ENCODE measurements around the gene GPSM1. TPM values are rescaled to one million over a fixed set of nuclear protein-coding genes. Genes with fewer than 3 reads are reported as not detected.
A peak's percentile ranks its signal among the peaks of the same experiment; 100 is the strongest.

The GPSM1 gene
- total and polyA plus RNA-seq, 7 donors, result 2.3 to 16.1 (median 5.0) TPM

DNA sequence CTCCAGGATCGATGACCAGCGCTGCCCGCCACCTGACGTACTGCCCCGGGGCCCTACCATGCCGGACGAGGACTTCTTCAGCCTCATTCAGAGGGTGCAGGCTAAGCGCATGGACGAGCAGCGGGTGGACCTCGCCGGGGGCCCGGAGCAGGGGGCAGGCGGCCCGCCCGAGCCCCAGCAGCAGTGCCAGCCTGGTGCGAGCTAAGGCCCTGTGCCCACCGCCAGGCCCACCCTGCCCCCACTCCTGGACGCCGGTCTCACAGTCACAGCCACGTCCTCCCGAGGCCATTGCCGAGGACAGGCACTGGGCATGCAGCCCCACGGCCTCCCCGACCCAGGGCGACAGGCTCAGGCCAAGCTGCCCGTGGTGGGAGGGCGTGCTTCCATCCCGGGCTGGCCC is 30.7 kb downstream of the GPSM1 start:
- H3K36me3 ChIP-seq, result peaks cover 0 to 31% (median 6%) of the 10 kb centered on the region in 4 donors
- no peak for DNase-seq
- WGBS, 2 donors, result 92% methylated on average over 29 of the region's 29 CpGs

DNA sequence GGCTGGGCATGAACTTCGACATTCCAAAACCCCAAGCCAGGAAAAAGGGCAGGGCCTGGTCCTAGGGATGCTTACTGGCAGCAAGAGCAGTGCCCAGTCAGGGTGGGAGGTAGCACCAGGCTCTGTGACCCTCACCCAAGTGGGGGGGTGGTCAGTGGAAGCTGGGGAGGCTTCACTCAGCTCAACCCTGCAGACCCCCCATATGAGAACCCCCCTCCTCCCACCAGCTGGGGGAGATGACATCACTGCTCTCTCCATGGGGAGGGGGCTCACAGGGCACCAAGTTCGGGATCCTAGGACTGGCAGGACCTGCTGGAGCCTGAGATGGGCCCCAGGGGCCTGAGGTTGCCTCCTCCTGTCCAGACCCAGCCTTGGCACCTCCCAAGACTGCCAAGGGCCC is 31.5 kb downstream of the GPSM1 start:
- Histone ChIP-seq H3K27me3 (peaks cover 0 to 1% (median 0%) of the 10 kb centered on the region in 3 donors), H3K36me3 (peaks cover 0 to 31% (median 6%) of the 10 kb centered on the region in 4 donors), H3K4me3 (no peak overlapping the region), H3K27ac (no peak overlapping the region), H3K4me1 (peaks cover 0 to 46% (median 38%) of the 10 kb centered on the region in 4 donors), H3K9me3 (no peaks in the 10 kb centered on the region)
- 76 to 80% methylated on average over 2 of the region's 2 CpGs for WGBS, 2 donors
- DNase-seq, result no peak
- intact Hi-C loops (cut with DNase I), result no loop called here
- TF ChIP-seq POLR2AphosphoS5 (IDR thresholded peaks at IDR 0.05) (no peak), POLR2A (IDR thresholded peaks at IDR 0.05) (no peak), EP300 (IDR thresholded peaks at IDR 0.05) (no peak)
- TF ChIP-seq, protein P1, sequence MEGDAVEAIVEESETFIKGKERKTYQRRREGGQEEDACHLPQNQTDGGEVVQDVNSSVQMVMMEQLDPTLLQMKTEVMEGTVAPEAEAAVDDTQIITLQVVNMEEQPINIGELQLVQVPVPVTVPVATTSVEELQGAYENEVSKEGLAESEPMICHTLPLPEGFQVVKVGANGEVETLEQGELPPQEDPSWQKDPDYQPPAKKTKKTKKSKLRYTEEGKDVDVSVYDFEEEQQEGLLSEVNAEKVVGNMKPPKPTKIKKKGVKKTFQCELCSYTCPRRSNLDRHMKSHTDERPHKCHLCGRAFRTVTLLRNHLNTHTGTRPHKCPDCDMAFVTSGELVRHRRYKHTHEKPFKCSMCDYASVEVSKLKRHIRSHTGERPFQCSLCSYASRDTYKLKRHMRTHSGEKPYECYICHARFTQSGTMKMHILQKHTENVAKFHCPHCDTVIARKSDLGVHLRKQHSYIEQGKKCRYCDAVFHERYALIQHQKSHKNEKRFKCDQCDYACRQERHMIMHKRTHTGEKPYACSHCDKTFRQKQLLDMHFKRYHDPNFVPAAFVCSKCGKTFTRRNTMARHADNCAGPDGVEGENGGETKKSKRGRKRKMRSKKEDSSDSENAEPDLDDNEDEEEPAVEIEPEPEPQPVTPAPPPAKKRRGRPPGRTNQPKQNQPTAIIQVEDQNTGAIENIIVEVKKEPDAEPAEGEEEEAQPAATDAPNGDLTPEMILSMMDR (IDR thresholded peaks at IDR 0.05), result no peak

More for the DNA sequence above, 30.7 kb downstream of the GPSM1 start:
- Histone ChIP-seq H3K27ac (no peak overlapping the region), H3K27me3 (no peaks in the 10 kb centered on the region), H3K4me3 (no peak overlapping the region), H3K9me3 (no peaks in the 10 kb centered on the region), H3K4me1 (peaks cover 0 to 46% (median 35%) of the 10 kb centered on the region in 4 donors)
- TF ChIP-seq EP300 (IDR thresholded peaks at IDR 0.05), result no peak
- no peak for TF ChIP-seq POLR2AphosphoS5 (IDR thresholded peaks at IDR 0.05)
- TF ChIP-seq, protein P1 (IDR thresholded peaks at IDR 0.05), result no peak
- TF ChIP-seq POLR2A (IDR thresholded peaks at IDR 0.05), result no peak
- intact Hi-C loops (cut with DNase I), result no loop called here

DNA sequence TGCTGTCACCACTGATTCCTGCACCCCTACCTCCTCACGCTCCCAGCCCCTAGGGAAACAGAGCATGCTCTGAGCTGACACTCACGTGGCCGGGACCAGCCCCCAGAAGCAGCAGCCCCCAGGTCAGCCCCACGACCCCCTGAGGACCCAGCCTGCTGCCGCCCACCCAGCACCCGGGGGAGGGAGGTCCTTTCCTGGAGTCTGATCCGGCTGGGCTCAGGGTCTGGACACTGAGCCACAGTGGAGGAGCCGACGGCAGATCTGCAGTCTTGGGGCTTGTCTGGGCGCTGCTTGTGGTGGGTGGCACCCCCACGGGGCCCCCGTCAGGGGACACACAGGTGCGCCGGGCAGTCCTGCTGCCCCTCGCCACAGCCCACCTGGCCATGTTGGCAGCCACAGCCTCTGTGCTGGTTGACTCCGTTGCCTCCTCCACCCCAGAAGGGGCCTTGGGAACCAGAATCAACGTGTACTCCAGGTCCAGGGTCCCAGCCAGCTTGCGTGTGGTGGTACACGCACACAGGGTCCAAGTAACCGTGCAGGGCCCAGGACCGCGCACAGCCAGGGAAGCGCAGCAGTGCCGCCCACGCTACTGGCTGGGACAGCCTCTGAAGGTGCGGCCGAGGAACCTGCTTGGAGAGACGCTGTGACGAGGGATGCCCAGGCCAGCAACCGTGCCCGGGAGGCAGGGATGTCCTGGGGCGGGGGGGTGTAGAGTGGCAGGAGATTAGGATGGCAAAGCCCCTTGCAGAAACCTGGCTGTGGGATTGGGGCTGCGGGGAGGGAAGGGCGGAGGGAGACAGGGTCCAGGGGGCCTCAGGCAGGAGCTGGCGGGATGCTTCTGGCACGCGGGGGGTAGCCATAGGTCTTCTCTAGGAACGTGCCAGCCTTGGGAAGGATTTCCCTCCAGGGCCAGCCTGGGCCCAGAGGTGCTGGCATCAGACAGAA is 32.7 kb downstream of the GPSM1 start:
- no peak for DNase-seq
- TF ChIP-seq, protein P1 (IDR thresholded peaks at IDR 0.05), result no peak
- TF ChIP-seq POLR2A (IDR thresholded peaks at IDR 0.05) (no peak), POLR2AphosphoS5 (IDR thresholded peaks at IDR 0.05) (peak in 1 of 4 donors; percentile 4), EP300 (IDR thresholded peaks at IDR 0.05) (no peak)
- 88 to 91% methylated on average over 38 of the region's 38 CpGs for WGBS, 2 donors
- H3K27me3 ChIP-seq, result peaks cover 0 to 9% (median 6%) of the 10 kb centered on the region in 3 donors
- H3K4me3 ChIP-seq, result no peak overlapping the region
- H3K36me3 ChIP-seq, result peaks cover 0 to 31% (median 6%) of the 10 kb centered on the region in 4 donors
- H3K9me3 ChIP-seq, result no peaks in the 10 kb centered on the region
- peaks cover 0 to 42% (median 34%) of the 10 kb centered on the region in 4 donors for H3K4me1 ChIP-seq
- peak overlapping the region in 3 of 4 donors; percentile 88 to 95 (median 93) for H3K27ac ChIP-seq
- intact Hi-C loops (cut with DNase I), result loop anchor here (5.0 kb wide), 1 partner anchor 33 kb away; the partner anchor contains the start of gene GPSM1

- Histone ChIP-seq H3K4me1 (peaks cover 0 to 39% (median 34%) of the 10 kb centered on the region in 4 donors), H3K36me3 (peaks cover 0 to 23% (median 5%) of the 10 kb centered on the region in 4 donors), H3K27me3 (peaks cover 0 to 9% (median 6%) of the 10 kb centered on the region in 3 donors), H3K4me3 (peak overlapping the region in 2 of 4 donors; percentile 12 to 21), H3K9me3 (no peaks in the 10 kb centered on the region), H3K27ac (peak overlapping the region; percentile 32 to 95 (median 90))
- WGBS, 2 donors, result 79 to 85% methylated on average over 43 of the region's 43 CpGs
- TF ChIP-seq, protein P1 (IDR thresholded peaks at IDR 0.05), result no peak
- TF ChIP-seq POLR2AphosphoS5 (IDR thresholded peaks at IDR 0.05), result peak in 1 of 4 donors; percentile 66
- intact Hi-C loops (cut with DNase I), result loop anchor here (5.0 kb wide), 1 partner anchor 34 kb away; the partner anchor contains the start of gene GPSM1
- DNase-seq, result no peak
Observed at GRCh38 chr9:136361047-136361753, 33.9 kb downstream of the GPSM1 start.

Data from sigmoid colon (tissue), 7 donors.